Stomach (tissue), 9 donors: ENCODE measurements around the gene RASD2. TPM values are rescaled to one million over a fixed set of nuclear protein-coding genes. Genes with fewer than 3 reads are reported as not detected.

Experiments used
- DNase-seq, 2 donors: peaks; one replicate each; pipeline versions ENCODE4 v3.0.0 to v3.0.0-alpha.2; 2013 to 2019
- H3K27ac ChIP-seq, 5 donors: fragments of 200-600 bp in 4 of 5; sonication (generic) in 4 of 5; one replicate each; pipeline ENCODE4 v1.5.1; 2013 to 2019; ENCODE audit warnings: mild to moderate bottlenecking in 1 of 5, moderate library complexity in 1 of 5
- H3K27me3 ChIP-seq, 3 donors: fragments of 200-600 bp; sonication (generic); one replicate each; pipeline ENCODE4 v1.5.1; 2017 to 2019; ENCODE audit warnings: mixed run types in 1 of 3
- H3K36me3 ChIP-seq, 4 donors: fragments of 200-600 bp; sonication (generic); 1 replicate in 3 of 4; 2 replicates in 1 of 4; pipeline ENCODE4 v1.5.1; 2016 to 2019
- H3K4me1 ChIP-seq, 4 donors: fragments of 200-600 bp; sonication (generic); one replicate each; pipeline ENCODE4 v1.5.1; 2016 to 2019
- H3K4me3 ChIP-seq, 4 donors: fragments of 200-600 bp; sonication (generic) in 3 of 4; one replicate each; pipeline ENCODE4 v1.5.1; 2016 to 2019; ENCODE audit warnings: mild to moderate bottlenecking in 1 of 4
- H3K9me3 ChIP-seq, 4 donors: fragments of 200-600 bp; sonication (generic); one replicate each; pipeline ENCODE4 v1.5.1; 2016 to 2019
- CTCF ChIP-seq, 7 experiments: fragments of 450-650 bp in 4 of 7; fragments of 200-600 bp in 3 of 7; sonication (generic) in 3 of 7; IDR thresholded peaks; one replicate each; pipeline ENCODE4 v1.5.1; 2016 to 2019; ENCODE audit warnings: antibody characterized with exemption in 7 of 7, control low read depth in 2 of 7, mild to moderate bottlenecking in 1 of 7
- EP300 ChIP-seq: sonication (generic); formaldehyde crosslinking; IDR thresholded peaks from one replicate; pipeline ENCODE4 v1.6.1; 2017; ENCODE audit warnings: antibody characterized with exemption
- POLR2A ChIP-seq, 4 donors: fragments of 450-650 bp; IDR thresholded peaks; one replicate each; pipeline ENCODE4 v1.6.1; 2016; ENCODE audit warnings: antibody characterized with exemption in 4 of 4, control low read depth in 2 of 4, mild to moderate bottlenecking in 1 of 4, moderate library complexity in 1 of 4
- POLR2AphosphoS5 ChIP-seq, 3 donors: sonication (generic); formaldehyde crosslinking; IDR thresholded peaks; one replicate each; pipeline ENCODE4 v1.6.1; 2016; ENCODE audit warnings: antibody characterized with exemption in 3 of 3
- WGBS, 5 donors: extraction: QIAGEN DNeasy Blood & Tissue Kit in 3 of 5; methylation state at CpG; one replicate each; pipeline versions ENCODE4 v1.1.5 to v1.1.7; 2013 to 2018; 5-methylcytosine and 5-hydroxymethylcytosine counted together
- intact Hi-C: fragments of 100-400 bp; cut with DNase I; formaldehyde crosslinking; loops from one replicate; pipeline ENCODE4 v1.15.1; 2023; ENCODE audit warnings: low total_unique reads
- polyA plus RNA-seq, 3 donors: library from polyadenylated mRNA; stranded (reverse); fragments of 200-250 nt; gene quantifications; one replicate each; pipeline ENCODE4 v1.2.3, GENCODE V29; 2013
- total RNA-seq, 5 donors: library from RNA; depleted of rRNA; stranded (reverse); fragments of >200 nt; gene quantifications; one replicate each; pipeline versions ENCODE4 v1.1.0 to v1.2.3, GENCODE V29; 2014 to 2016
- donor health status: healthy with polysubstance abuse.
- donor health status: Bipolar disorder and iron deficiency.
- donor health status: healthy.

The RASD2 gene
- total and polyA plus RNA-seq, 8 donors, result 0.43 to 3.6 (median 0.72) TPM

GRCh38 chr22:35531202-35531601 is 9.4 kb upstream of the RASD2 start:
- TF ChIP-seq EP300 (no peak), POLR2A (IDR thresholded peaks at IDR 0.05) (no peak), POLR2AphosphoS5 (IDR thresholded peaks at IDR 0.05) (no peak), CTCF (IDR thresholded peaks at IDR 0.05) (no peak)
- Histone ChIP-seq H3K27me3 (no peaks in the 10 kb centered on the region), H3K4me1 (peaks cover 0 to 7% (median 0%) of the 10 kb centered on the region in 4 donors), H3K4me3 (no peak overlapping the region), H3K27ac (no peak overlapping the region), H3K36me3 (no peaks in the 10 kb centered on the region), H3K9me3 (peaks cover 0 to 11% (median 7%) of the 10 kb centered on the region in 4 donors)
- DNase-seq, result no peak
- 82 to 92% (median 91%) methylated on average over 6 of the region's 6 CpGs for WGBS, 5 donors
- intact Hi-C loops, result no loop called here

- no peak for TF ChIP-seq POLR2AphosphoS5 (IDR thresholded peaks at IDR 0.05)
- TF ChIP-seq EP300, result no peak
- TF ChIP-seq POLR2A (IDR thresholded peaks at IDR 0.05), result no peak
- TF ChIP-seq CTCF (IDR thresholded peaks at IDR 0.05), result no peak
- DNase-seq, result no peak
- Histone ChIP-seq H3K27ac (no peak overlapping the region), H3K27me3 (no peaks in the 10 kb centered on the region), H3K9me3 (peaks cover 0 to 11% (median 7%) of the 10 kb centered on the region in 4 donors), H3K4me1 (peaks cover 0 to 11% (median 0%) of the 10 kb centered on the region in 4 donors), H3K4me3 (no peak overlapping the region), H3K36me3 (no peaks in the 10 kb centered on the region)
- intact Hi-C loops, result no loop called here
- 54 to 85% (median 80%) methylated on average over 2 of the region's 2 CpGs for WGBS, 5 donors
These were observed 9.0 kb upstream of the RASD2 start for GRCh38 chr22:35531676-35532075.

- Histone ChIP-seq H3K9me3 (peaks cover 0 to 11% (median 7%) of the 10 kb centered on the region in 4 donors), H3K27ac (no peak overlapping the region), H3K27me3 (no peaks in the 10 kb centered on the region), H3K4me1 (peaks cover 0 to 11% (median 0%) of the 10 kb centered on the region in 4 donors), H3K4me3 (no peak overlapping the region), H3K36me3 (no peaks in the 10 kb centered on the region)
- DNase-seq, result no peak
- intact Hi-C loops, result no loop called here
- TF ChIP-seq POLR2AphosphoS5 (IDR thresholded peaks at IDR 0.05) (no peak), POLR2A (IDR thresholded peaks at IDR 0.05) (no peak), CTCF (IDR thresholded peaks at IDR 0.05) (no peak), EP300 (no peak)
- WGBS, 5 donors, result 88 to 96% (median 92%) methylated on average over 6 of the region's 6 CpGs
These were observed 7.1 kb upstream of the RASD2 start for GRCh38 chr22:35533365-35534029.

- H3K27ac ChIP-seq, result no peak overlapping the region
- peaks cover 0 to 8% (median 4%) of the 10 kb centered on the region in 4 donors for H3K9me3 ChIP-seq
- no peak for DNase-seq
- no peaks in the 10 kb centered on the region for H3K27me3 ChIP-seq
- no peaks in the 10 kb centered on the region for H3K36me3 ChIP-seq
- no peak for TF ChIP-seq CTCF (IDR thresholded peaks at IDR 0.05)
- no peak for TF ChIP-seq POLR2A (IDR thresholded peaks at IDR 0.05)
- no peak for TF ChIP-seq POLR2AphosphoS5 (IDR thresholded peaks at IDR 0.05)
- no peak for TF ChIP-seq EP300
- H3K4me1 ChIP-seq, result peaks cover 0 to 11% (median 0%) of the 10 kb centered on the region in 4 donors
- intact Hi-C loops, result no loop called here
- no peak overlapping the region for H3K4me3 ChIP-seq
- 63 to 73% (median 67%) methylated on average over 3 of the region's 3 CpGs for WGBS, 5 donors
These were observed 6.5 kb upstream of the RASD2 start for GRCh38 chr22:35534091-35534490.
